Stomach (tissue), 4 donors: ENCODE data around the gene RAB13.

Experiments
- CTCF ChIP-seq, 7 experiments: fragments of 450-650 bp in 4 of 7; fragments of 200-600 bp in 3 of 7; sonication (generic) in 3 of 7; IDR thresholded peaks; one replicate each; pipeline ENCODE4 v1.5.1; 2016 to 2019; ENCODE audit warnings: antibody characterized with exemption in 7 of 7, control low read depth in 2 of 7, mild to moderate bottlenecking in 1 of 7
- EP300 ChIP-seq: sonication (generic); formaldehyde crosslinking; IDR thresholded peaks from one replicate; pipeline ENCODE4 v1.6.1; 2017; ENCODE audit warnings: antibody characterized with exemption
- POLR2A ChIP-seq, 4 donors: fragments of 450-650 bp; IDR thresholded peaks; one replicate each; pipeline ENCODE4 v1.6.1; 2016; ENCODE audit warnings: antibody characterized with exemption in 4 of 4, control low read depth in 2 of 4, mild to moderate bottlenecking in 1 of 4, moderate library complexity in 1 of 4
- POLR2AphosphoS5 ChIP-seq, 3 donors: sonication (generic); formaldehyde crosslinking; IDR thresholded peaks; one replicate each; pipeline ENCODE4 v1.6.1; 2016; ENCODE audit warnings: antibody characterized with exemption in 3 of 3

GRCh38 chr1:153967107-153967999, 18.8 kb downstream of the RAB13 start, which contains the start of gene CREB3L4:
- TF ChIP-seq CTCF (IDR thresholded peaks at IDR 0.05) (peak in 4 of 7 experiments; percentile 14 to 45 (median 23)), POLR2A (IDR thresholded peaks at IDR 0.05) (peak in 2 of 4 donors; percentile 54 to 56), EP300 (no peak), POLR2AphosphoS5 (IDR thresholded peaks at IDR 0.05) (peak; percentile 86 to 98 (median 96))
